Memory B cell (primary cell): ENCODE measurements around the gene SNX25.
"Not testable (repeated sequence)": the region's sequence is repeated elsewhere in the genome, so short reads cannot be mapped to it uniquely, and the experiment has no call there.

Source experiments
- ATAC-seq: fragments of 150-1000 bp; cut with Tn5 transposase; 2 replicates; pipeline ENCODE4 v1.10.0; 2021; ENCODE audit warnings: low read depth, mild to moderate bottlenecking, moderate library complexity
- DNase-seq, 2 donors: peaks; one replicate each; pipeline ENCODE4 v3.0.0; 2022; ENCODE audit warnings: low spot score in 2 of 2
- H3K27ac Mint-ChIP-seq: one replicate; pipeline ENCODE4 v1.8.0; 2022; ENCODE audit warnings: mild to moderate bottlenecking, moderate library complexity, mixed read lengths
- H3K27me3 Mint-ChIP-seq: one replicate; pipeline ENCODE4 v1.8.0; 2022; ENCODE audit warnings: mixed read lengths
- H3K36me3 Mint-ChIP-seq: one replicate; pipeline ENCODE4 v1.8.0; 2022; ENCODE audit warnings: mild to moderate bottlenecking, mixed read lengths
- H3K4me1 Mint-ChIP-seq: one replicate; pipeline ENCODE4 v1.8.0; 2022; ENCODE audit warnings: mixed read lengths
- H3K4me3 Mint-ChIP-seq: one replicate; pipeline ENCODE4 v1.8.0; 2022; ENCODE audit warnings: mild to moderate bottlenecking, moderate library complexity, mixed read lengths
- H3K9me3 Mint-ChIP-seq: one replicate; pipeline ENCODE4 v1.8.0; 2022; ENCODE audit warnings: mixed read lengths

Gene SNX25

DNA sequence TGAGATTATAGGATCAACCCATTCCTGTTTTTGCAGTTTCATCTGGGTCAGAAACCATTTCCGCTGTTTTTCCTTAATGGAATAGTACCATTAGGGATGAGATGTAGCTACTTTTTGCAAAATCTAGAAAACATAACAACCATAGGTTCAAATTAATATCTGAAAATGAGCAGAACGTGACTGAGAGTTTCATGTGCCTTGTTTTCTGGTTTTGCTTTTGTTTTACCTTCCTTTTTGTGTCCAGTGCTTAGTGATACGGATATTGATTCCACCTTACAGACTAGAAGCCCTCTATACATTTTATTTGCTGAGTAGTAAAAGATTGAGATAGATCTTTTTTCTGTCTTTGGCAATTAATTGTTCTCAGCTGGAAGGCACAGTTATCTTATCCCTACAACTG lies 46.5 kb downstream of the SNX25 start:
- no peaks in the 10 kb centered on the region for H3K9me3 Mint-ChIP-seq
- no peak for DNase-seq
- H3K4me3 Mint-ChIP-seq: peak overlapping the region; percentile 49
- H3K4me1 Mint-ChIP-seq: peaks cover 37% of the 10 kb centered on the region
- H3K27me3 Mint-ChIP-seq: no peaks in the 10 kb centered on the region
- peak overlapping the region; percentile 79 for H3K27ac Mint-ChIP-seq
- peak; percentile 81 for ATAC-seq
- H3K36me3 Mint-ChIP-seq: peaks cover 3% of the 10 kb centered on the region

DNA sequence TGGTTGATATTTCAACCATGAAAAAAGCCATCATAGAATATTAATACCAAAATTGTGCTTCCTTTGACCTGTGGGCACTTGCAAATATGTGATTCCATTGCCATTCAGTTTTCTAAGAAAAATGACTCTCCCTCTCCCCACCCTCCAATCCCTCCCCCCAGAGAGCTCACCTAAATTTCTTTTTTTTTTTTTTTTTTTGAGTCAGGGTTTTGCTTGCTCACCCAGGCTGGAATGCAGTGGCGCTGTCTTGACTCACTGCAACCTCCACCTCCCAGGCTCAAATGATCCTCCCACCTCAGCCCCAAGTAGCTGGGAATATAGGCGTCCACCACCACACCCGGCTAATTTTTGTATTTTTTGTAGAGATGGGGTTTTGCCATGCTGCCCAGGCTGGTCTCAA lies 47.0 kb downstream of the SNX25 start:
- H3K9me3 Mint-ChIP-seq: no peaks in the 10 kb centered on the region
- H3K36me3 Mint-ChIP-seq: peaks cover 3% of the 10 kb centered on the region
- H3K4me1 Mint-ChIP-seq: peaks cover 34% of the 10 kb centered on the region
- ATAC-seq (no peak), DNase-seq (no peak)
- H3K27me3 Mint-ChIP-seq: no peaks in the 10 kb centered on the region
- peak overlapping the region; percentile 49 for H3K4me3 Mint-ChIP-seq
- H3K27ac Mint-ChIP-seq: peak overlapping the region; percentile 79

DNA sequence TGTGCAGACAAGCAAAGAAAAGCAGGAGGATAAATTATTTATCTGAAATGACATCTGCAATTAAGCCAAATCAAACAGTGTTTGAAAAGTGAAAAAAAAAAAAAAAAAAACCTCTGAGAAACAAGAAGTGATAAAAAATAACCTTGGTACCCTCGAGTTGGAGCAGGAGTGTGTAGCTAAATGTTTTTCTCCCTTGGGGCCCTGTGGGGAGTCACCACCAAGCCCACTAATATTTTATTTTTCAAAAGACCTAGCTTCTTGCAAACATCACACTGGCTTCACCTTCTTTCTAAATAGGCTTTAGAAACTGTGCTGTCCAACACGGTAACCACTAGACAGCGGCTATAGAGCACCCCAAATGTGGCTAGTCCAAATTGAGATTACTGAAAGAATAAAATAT lies 47.7 kb downstream of the SNX25 start:
- peaks cover 33% of the 10 kb centered on the region for H3K4me1 Mint-ChIP-seq
- no peaks in the 10 kb centered on the region for H3K9me3 Mint-ChIP-seq
- DNase-seq (no peak), ATAC-seq (peak; percentile 50)
- no peaks in the 10 kb centered on the region for H3K27me3 Mint-ChIP-seq
- H3K27ac Mint-ChIP-seq: peak overlapping the region; percentile 41
- H3K4me3 Mint-ChIP-seq: peak overlapping the region; percentile 21
- peaks cover 3% of the 10 kb centered on the region for H3K36me3 Mint-ChIP-seq

DNA sequence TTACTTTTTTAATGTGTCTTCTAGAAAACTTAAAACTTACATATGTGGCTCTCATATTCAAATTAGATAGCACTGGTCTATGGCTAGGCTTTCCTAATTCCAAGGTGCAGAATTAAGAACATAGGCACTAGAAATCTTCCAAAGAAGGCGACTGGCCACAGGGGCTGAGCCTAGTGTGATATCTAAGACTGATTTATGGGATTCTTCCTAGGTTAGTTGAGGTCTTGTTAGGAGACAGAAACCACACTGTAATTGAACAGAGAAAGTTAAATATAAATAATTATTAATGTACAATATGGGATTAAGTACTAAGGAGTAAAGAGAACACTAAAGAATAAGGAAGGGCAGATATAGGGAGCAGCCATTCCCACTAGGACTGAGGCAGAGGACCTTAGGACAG lies 48.3 kb downstream of the SNX25 start:
- Mint-ChIP-seq H3K9me3 (no peaks in the 10 kb centered on the region), H3K4me3 (no peak overlapping the region), H3K4me1 (peaks cover 33% of the 10 kb centered on the region), H3K27ac (no peak overlapping the region), H3K27me3 (no peaks in the 10 kb centered on the region), H3K36me3 (peaks cover 5% of the 10 kb centered on the region)
- DNase-seq (no peak), ATAC-seq (no peak)

DNA sequence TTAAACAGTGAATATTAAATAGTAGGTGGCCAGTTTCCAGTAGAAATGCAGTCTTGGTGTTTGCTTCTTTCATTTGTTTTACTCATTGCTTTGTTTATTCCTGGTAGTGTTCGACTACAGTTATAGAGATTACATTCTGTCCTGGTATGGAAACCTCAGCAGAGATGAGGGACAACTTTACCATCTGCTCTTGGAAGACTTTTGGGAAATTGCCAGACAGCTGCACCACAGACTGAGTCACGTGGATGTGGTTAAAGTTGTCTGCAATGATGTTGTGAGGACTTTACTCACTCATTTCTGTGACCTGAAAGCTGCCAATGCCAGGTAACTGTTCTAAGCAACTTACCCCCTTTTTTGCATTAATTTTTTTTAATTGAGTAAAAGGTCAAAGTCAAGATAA lies 49.3 kb downstream of the SNX25 start:
- not testable (repeated sequence) for H3K36me3 Mint-ChIP-seq, H3K27me3 Mint-ChIP-seq, H3K9me3 Mint-ChIP-seq, H3K4me3 Mint-ChIP-seq, DNase-seq, H3K27ac Mint-ChIP-seq
- peaks cover 39% of the 10 kb centered on the region for H3K4me1 Mint-ChIP-seq
- ATAC-seq: peak; percentile 40

DNA sequence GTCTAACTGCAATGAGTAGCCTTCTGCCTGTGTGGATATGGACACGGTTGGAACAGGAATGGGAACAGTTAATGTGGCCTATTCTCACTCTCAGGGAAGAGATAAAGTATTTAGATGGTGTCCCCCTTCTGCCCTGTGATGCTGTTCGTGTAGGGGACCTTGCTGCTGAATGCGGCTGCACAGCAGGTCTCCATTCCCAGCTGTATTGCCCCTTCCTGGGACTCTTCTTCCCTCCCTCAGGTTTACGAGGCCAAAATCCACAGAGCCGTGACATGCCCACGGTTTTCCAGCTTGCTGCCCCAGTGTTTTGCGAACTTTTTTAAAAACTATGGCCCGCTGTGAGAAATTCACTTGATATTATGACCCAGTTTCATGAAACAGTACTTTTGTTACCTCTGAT lies 50.3 kb downstream of the SNX25 start:
- peaks cover 4% of the 10 kb centered on the region for H3K36me3 Mint-ChIP-seq
- no peak overlapping the region for H3K4me3 Mint-ChIP-seq
- H3K4me1 Mint-ChIP-seq: peaks cover 32% of the 10 kb centered on the region
- H3K27ac Mint-ChIP-seq: no peak overlapping the region
- no peaks in the 10 kb centered on the region for H3K9me3 Mint-ChIP-seq
- no peaks in the 10 kb centered on the region for H3K27me3 Mint-ChIP-seq
- no peak for ATAC-seq
- DNase-seq: no peak

DNA sequence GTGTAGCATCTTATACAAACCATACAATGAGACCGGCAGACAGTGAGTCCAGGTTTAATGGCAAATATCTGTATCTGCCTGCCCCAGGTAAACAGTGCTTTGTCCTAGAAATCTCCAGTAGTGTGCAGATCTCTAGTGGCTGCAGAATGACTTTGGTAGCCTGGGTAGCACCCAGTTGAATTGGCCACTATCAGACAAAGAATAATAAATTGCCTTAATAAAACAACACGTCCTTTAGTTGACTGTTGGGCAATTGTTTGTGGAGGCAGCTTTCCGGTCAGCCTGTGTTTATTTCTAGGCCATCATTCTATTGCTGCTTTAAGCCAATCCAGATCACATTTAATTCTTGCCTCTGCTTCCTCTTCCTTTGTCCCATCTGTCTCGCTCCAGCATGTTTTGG lies 52.5 kb downstream of the SNX25 start:
- H3K4me1 Mint-ChIP-seq: peaks cover 19% of the 10 kb centered on the region
- H3K9me3 Mint-ChIP-seq: no peaks in the 10 kb centered on the region
- H3K36me3 Mint-ChIP-seq: peaks cover 6% of the 10 kb centered on the region
- H3K27me3 Mint-ChIP-seq: no peaks in the 10 kb centered on the region
- no peak for ATAC-seq
- no peak overlapping the region for H3K27ac Mint-ChIP-seq
- no peak for DNase-seq
- H3K4me3 Mint-ChIP-seq: no peak overlapping the region

DNA sequence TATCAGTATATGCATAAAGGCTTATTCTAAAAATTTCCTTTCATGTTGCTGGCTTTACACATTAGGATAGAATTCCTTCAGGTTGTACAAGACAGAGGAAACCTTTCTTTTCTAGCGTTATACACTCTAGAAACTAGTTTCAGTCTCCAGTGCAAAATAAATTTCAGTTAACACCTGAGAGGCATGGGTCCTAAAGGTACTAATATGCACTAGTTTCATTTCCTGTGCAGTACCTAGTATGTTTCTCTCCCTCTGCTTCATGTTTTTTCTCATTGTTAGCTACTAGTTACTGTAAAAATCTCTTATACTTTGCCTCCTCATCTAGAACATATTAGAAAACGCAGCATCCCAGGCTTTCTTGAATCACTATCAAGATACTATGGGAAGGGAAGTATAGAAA lies 54.0 kb downstream of the SNX25 start:
- DNase-seq (no peak), ATAC-seq (peak; percentile 42)
- Mint-ChIP-seq H3K27ac (no peak overlapping the region), H3K4me1 (peaks cover 16% of the 10 kb centered on the region), H3K9me3 (no peaks in the 10 kb centered on the region), H3K4me3 (no peak overlapping the region), H3K36me3 (peaks cover 13% of the 10 kb centered on the region), H3K27me3 (no peaks in the 10 kb centered on the region)

DNA sequence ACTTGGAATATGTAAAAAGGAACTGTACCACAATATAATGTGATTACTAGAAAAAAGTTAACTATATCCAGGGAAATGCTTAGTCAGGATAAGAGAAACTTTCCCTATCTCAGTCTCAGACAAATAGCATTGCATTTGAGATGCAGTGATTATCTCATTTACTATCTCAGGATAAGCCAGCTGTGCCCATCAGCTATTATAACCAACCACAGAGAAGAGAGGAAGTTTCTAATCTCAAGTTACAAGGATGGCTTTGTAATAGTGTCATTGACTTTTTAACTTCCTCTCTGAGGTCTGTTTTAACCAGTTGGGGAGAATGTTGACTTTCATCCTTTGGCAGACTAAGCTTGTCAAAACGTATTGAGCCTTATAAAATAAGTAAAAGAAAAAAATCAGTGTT lies 56.5 kb downstream of the SNX25 start:
- H3K4me3 Mint-ChIP-seq: no peak overlapping the region
- DNase-seq: peak in 1 of 2 donors; percentile 7
- peaks cover 19% of the 10 kb centered on the region for H3K36me3 Mint-ChIP-seq
- peak; percentile 98 for ATAC-seq
- no peak overlapping the region for H3K27ac Mint-ChIP-seq
- H3K4me1 Mint-ChIP-seq: peaks cover 12% of the 10 kb centered on the region
- no peaks in the 10 kb centered on the region for H3K9me3 Mint-ChIP-seq
- H3K27me3 Mint-ChIP-seq: no peaks in the 10 kb centered on the region

DNA sequence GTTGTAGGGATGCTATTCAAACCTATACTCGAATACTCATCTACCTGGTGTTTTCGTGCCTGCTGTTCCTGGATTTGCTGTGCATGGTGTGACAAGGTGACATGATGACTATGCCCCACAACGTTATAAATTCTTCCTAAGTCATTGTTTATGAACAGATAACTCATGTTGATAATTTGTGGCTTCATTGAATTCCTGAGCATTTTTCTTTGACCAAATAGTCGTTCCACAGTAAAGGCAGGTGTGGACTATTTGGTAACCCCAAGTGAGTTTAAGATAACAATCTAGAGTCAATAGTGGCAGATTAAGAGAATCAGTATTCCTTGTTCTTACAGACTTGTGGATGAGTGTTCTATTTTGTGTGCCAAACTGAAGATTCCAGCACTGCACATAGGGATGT lies 59.9 kb downstream of the SNX25 start:
- Mint-ChIP-seq H3K27ac (no peak overlapping the region), H3K4me3 (no peak overlapping the region), H3K36me3 (peaks cover 25% of the 10 kb centered on the region), H3K9me3 (no peaks in the 10 kb centered on the region), H3K27me3 (no peaks in the 10 kb centered on the region), H3K4me1 (peaks cover 10% of the 10 kb centered on the region)
- ATAC-seq (no peak), DNase-seq (no peak)

DNA sequence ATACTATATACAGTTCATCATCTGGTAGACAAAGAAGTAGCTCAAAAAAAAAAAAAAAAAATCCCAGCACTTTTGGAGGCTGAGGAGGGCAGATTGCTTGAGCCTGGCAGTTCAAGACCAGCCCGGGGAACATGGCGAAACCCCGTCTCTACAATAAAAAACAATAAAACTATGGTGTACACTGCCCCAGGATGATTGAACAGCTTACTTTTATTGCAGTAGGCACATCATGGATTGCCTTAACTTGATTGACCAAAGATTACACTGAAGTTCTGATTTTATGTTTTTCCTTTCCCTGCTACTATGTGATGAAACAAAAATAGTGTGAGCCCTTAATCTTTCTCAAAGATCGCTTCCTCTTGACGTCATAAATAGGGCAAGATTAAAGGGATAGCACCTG lies 60.6 kb downstream of the SNX25 start:
- DNase-seq: no peak
- Mint-ChIP-seq H3K27ac (no peak overlapping the region), H3K27me3 (no peaks in the 10 kb centered on the region), H3K4me1 (peaks cover 12% of the 10 kb centered on the region), H3K4me3 (no peak overlapping the region), H3K9me3 (no peaks in the 10 kb centered on the region), H3K36me3 (peaks cover 24% of the 10 kb centered on the region)
- ATAC-seq: no peak

DNA sequence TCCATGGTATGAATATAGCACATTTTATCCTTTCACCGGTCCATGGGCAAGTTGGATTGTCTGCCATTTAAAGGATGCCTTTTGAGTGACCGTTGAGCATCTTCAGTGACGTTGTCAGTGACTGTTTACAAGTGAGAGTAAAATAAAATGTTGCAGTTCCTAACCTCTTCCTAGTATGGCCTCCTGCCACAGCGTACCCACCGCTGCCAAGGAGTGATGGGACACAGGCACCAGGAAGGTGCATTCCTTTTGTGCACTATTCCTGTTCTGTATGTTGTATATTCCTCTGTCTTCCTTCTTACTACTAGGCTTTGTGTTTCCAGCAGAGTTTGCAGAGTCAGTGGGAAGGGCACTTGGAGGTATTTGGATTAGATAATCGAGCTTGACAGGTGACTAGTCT lies 61.5 kb downstream of the SNX25 start:
- Mint-ChIP-seq H3K27me3 (no peaks in the 10 kb centered on the region), H3K27ac (no peak overlapping the region), H3K36me3 (peaks cover 26% of the 10 kb centered on the region), H3K4me3 (no peak overlapping the region), H3K9me3 (no peaks in the 10 kb centered on the region), H3K4me1 (peaks cover 9% of the 10 kb centered on the region)
- no peak for DNase-seq
- ATAC-seq: no peak

DNA sequence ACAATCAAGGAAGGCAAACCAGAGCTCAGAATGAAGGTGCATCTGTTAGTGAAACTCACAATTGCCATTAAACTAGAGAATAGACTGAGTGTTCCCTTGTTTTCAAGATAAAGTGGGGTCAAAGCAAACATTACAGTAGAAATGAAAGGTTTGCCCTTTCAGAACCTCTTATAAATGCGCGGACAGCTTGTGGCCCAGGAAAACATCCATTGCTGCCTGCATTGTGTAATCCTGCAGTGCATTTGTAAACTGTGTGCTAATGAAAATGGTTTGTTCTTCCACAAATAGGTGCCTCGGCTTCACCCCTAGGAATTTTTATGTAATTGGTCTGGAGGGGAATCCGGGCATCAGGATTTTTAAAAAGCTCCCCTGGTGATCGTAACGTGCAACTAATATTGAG lies 62.8 kb downstream of the SNX25 start:
- no peak for DNase-seq
- no peak overlapping the region for H3K4me3 Mint-ChIP-seq
- H3K36me3 Mint-ChIP-seq: peaks cover 31% of the 10 kb centered on the region
- no peaks in the 10 kb centered on the region for H3K9me3 Mint-ChIP-seq
- H3K27me3 Mint-ChIP-seq: no peaks in the 10 kb centered on the region
- ATAC-seq: no peak
- peaks cover 11% of the 10 kb centered on the region for H3K4me1 Mint-ChIP-seq
- no peak overlapping the region for H3K27ac Mint-ChIP-seq

DNA sequence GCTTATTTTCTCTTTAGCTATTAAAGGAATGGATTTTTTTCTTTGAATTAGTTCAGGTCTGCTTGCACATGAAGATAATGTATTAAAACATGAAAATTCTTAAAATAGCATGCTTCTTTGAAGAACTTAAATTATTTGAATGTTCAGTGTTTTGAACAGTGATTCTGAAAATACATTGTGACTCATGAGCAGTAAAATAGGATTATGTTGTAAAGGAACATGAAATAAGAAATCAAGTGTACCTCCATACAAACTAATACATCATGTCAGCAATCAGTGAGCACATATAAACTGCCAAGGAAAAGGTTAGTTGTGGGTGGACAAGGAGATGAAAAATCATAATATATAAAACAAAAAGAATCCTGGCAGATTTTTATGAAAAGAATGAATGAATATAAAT lies 66.1 kb downstream of the SNX25 start:
- Mint-ChIP-seq H3K4me3 (no peak overlapping the region), H3K27ac (no peak overlapping the region)

DNA sequence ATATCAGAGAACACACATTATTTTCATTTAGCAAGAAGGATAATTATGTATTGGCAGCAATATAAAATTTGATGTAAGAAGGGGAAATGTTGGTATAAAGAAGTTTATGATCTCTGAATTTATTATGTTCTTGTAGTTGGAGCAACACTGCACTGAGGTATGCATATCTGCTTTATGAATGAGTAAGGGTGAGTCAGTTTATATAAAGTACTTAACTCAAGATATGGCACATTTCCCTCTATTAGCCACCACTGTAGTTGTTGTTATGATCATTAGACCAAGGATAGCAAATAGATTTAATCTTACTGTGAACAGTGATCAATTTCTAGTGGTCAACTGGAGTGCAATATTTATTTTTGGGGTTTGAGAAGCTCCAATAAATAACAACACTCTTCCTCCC lies 66.6 kb downstream of the SNX25 start:
- peaks cover 19% of the 10 kb centered on the region for H3K4me1 Mint-ChIP-seq
- no peaks in the 10 kb centered on the region for H3K9me3 Mint-ChIP-seq
- ATAC-seq (no peak), DNase-seq (no peak)
- no peaks in the 10 kb centered on the region for H3K27me3 Mint-ChIP-seq
- peaks cover 20% of the 10 kb centered on the region for H3K36me3 Mint-ChIP-seq
- no peak overlapping the region for H3K27ac Mint-ChIP-seq
- H3K4me3 Mint-ChIP-seq: no peak overlapping the region

More for the DNA sequence above, 66.1 kb downstream of the SNX25 start:
- ATAC-seq (no peak), DNase-seq (no peak)
- Mint-ChIP-seq H3K27me3 (no peaks in the 10 kb centered on the region), H3K36me3 (peaks cover 21% of the 10 kb centered on the region), H3K9me3 (no peaks in the 10 kb centered on the region), H3K4me1 (peaks cover 17% of the 10 kb centered on the region)

DNA sequence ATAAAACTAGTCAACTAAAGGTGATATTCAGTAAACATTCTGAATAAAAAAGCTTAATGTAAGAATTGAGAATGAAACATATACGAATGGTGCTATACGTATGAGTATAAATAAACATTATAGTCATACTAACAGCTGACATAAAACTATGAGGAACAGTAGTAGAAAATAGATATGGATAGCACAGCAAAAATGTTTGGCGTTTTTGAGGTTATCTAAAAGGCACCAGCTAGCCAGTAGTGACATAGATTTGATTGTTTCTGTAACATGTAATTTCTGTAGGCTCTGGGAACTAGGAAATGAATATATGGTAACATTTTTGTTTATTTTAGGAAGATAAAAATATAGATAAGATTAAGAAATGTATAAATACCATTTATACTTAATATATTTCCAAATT lies 69.3 kb downstream of the SNX25 start:
- no peak overlapping the region for H3K27ac Mint-ChIP-seq

More for the DNA sequence above, 69.3 kb downstream of the SNX25 start:
- H3K27me3 Mint-ChIP-seq: no peaks in the 10 kb centered on the region
- DNase-seq (no peak), ATAC-seq (no peak)
- peaks cover 19% of the 10 kb centered on the region for H3K36me3 Mint-ChIP-seq
- H3K9me3 Mint-ChIP-seq: no peaks in the 10 kb centered on the region
- peaks cover 20% of the 10 kb centered on the region for H3K4me1 Mint-ChIP-seq
- no peak overlapping the region for H3K4me3 Mint-ChIP-seq
